Ishikawa (cell line): ENCODE measurements around the gene SPTBN5.

Experiments
- CEBPB ChIP-seq: IDR thresholded peaks from 2 replicates; pipeline ENCODE4 v1.6.1; 2012
- CREB1 ChIP-seq: IDR thresholded peaks from 2 replicates; pipeline ENCODE4 v1.6.1; 2012; ENCODE audit warnings: low read depth
- EGR1 ChIP-seq: IDR thresholded peaks from 2 replicates; pipeline ENCODE4 v1.6.1; 2012
- EP300 ChIP-seq: IDR thresholded peaks from 2 replicates; pipeline ENCODE4 v1.6.1; 2012; ENCODE audit warnings: borderline replicate concordance
- FOXM1 ChIP-seq: IDR thresholded peaks from 2 replicates; pipeline ENCODE4 v1.6.1; 2012; ENCODE audit warnings: low read depth, borderline replicate concordance
- NFIC ChIP-seq: IDR thresholded peaks from 2 replicates; pipeline ENCODE4 v1.6.1; 2012
- RAD21 ChIP-seq: IDR thresholded peaks from 2 replicates; pipeline ENCODE4 v1.6.1; 2012; ENCODE audit warnings: low read depth
- REST ChIP-seq: IDR thresholded peaks from 2 replicates; pipeline ENCODE4 v1.6.1; 2012; ENCODE audit warnings: low read depth, mild to moderate bottlenecking
- TAF1 ChIP-seq: IDR thresholded peaks from 2 replicates; pipeline ENCODE4 v1.6.1; 2012; ENCODE audit warnings: low read depth, mild to moderate bottlenecking
- TCF12 ChIP-seq: IDR thresholded peaks from 2 replicates; pipeline ENCODE4 v1.6.1; 2012; ENCODE audit warnings: low read depth
- TEAD4 ChIP-seq: IDR thresholded peaks from 2 replicates; pipeline ENCODE4 v1.6.1; 2012
- USF1 ChIP-seq: IDR thresholded peaks from 2 replicates; pipeline ENCODE4 v1.6.1; 2012
- YY1 ChIP-seq: IDR thresholded peaks from 2 replicates; pipeline ENCODE4 v1.6.1; 2012; ENCODE audit warnings: low read depth
- ZBTB7A ChIP-seq: IDR thresholded peaks from 2 replicates; pipeline ENCODE4 v1.6.1; 2012; ENCODE audit warnings: low read depth
- TF ChIP-seq, protein P1 (sequence below): IDR thresholded peaks from 2 replicates; pipeline ENCODE4 v1.6.1; 2012

The SPTBN5 gene

DNA sequence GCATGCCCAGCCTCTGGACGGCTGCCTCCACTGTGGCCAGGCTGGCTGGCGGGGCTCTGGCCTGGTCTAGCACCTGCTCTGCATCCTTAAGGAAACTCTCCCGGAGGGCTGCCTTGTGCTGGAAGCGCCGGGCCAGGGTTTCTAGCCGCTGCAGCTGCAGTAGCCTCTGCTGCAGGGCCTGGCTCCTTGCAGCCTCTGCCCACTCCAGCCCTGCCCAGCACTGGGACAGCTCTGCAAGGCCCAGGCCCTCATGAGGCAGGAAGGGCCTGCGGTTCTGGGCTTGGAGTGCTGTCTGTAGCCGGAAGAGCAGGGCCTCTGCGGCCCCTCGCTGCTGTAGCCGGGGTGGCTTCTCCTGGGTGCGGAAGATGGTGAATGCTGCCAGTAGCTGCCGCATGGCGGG, 8.0 kb downstream of the SPTBN5 start:
- no peak for TF ChIP-seq REST
- TF ChIP-seq CREB1, result no peak
- no peak for TF ChIP-seq ZBTB7A
- TF ChIP-seq RAD21, result no peak
- no peak for TF ChIP-seq CEBPB
- TF ChIP-seq EP300, result no peak
- no peak for TF ChIP-seq TCF12
- no peak for TF ChIP-seq TEAD4
- TF ChIP-seq USF1, result no peak
- TF ChIP-seq NFIC, result no peak
- TF ChIP-seq EGR1, result no peak
- TF ChIP-seq YY1, result no peak
- no peak for TF ChIP-seq FOXM1
- TF ChIP-seq TAF1, result no peak
- TF ChIP-seq, protein P1, sequence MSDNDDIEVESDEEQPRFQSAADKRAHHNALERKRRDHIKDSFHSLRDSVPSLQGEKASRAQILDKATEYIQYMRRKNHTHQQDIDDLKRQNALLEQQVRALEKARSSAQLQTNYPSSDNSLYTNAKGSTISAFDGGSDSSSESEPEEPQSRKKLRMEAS, result no peak

- TF ChIP-seq YY1 (no peak), REST (no peak), TCF12 (no peak), TEAD4 (no peak), FOXM1 (no peak), CEBPB (no peak), ZBTB7A (no peak)
Measured at GRCh38 chr15:41885321-41885720, 8.5 kb downstream of the SPTBN5 start.

DNA sequence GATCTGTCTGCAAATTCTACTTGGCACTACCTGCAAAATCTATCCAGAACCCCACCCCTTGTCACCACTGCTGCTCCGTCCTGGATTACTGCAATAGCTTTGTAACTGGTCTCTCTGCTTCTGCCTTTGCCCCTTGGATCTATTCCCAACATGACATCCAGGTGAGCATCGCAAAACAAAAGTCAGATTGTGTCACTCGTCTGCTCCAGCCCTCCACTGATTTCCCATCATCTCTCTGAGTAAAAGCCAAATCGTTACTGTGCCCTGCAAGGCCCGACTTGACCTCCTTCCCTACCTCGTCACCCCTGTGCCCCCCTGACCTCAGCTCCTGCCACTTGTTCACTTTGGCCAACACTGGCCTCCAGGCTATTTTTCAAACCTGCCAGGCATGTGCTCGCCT, 9.4 kb downstream of the SPTBN5 start:
- TF ChIP-seq USF1 (no peak), FOXM1 (no peak), EGR1 (no peak), TEAD4 (no peak), NFIC (no peak), YY1 (no peak)

GRCh38 chr15:41883484-41883825, 10.4 kb downstream of the SPTBN5 start:
- TF ChIP-seq TCF12, result no peak
- TF ChIP-seq YY1, result no peak
- TF ChIP-seq ZBTB7A, result no peak
- no peak for TF ChIP-seq EP300
- TF ChIP-seq RAD21, result no peak
- TF ChIP-seq FOXM1, result no peak
- no peak for TF ChIP-seq TAF1
- TF ChIP-seq TEAD4, result no peak
- no peak for TF ChIP-seq CEBPB
- no peak for TF ChIP-seq NFIC
- no peak for TF ChIP-seq USF1
- no peak for TF ChIP-seq EGR1
- no peak for TF ChIP-seq CREB1
- TF ChIP-seq REST, result no peak
- TF ChIP-seq, protein P1, result no peak
